Skeletal muscle tissue (tissue), 4 donors: ENCODE data around the gene XAB2. TPM values are rescaled to one million over a fixed set of nuclear protein-coding genes. Genes with fewer than 3 reads are reported as not detected.

Source experiments
- H3K27ac ChIP-seq: one replicate; pipeline ENCODE4 v1.7.0; 2013; ENCODE audit warnings: mild to moderate bottlenecking, low read depth, low read length, inconsistent platforms
- H3K27me3 ChIP-seq, 3 donors: one replicate each; pipeline ENCODE4 v1.7.0; 2013; ENCODE audit warnings: low read length in 3 of 3; ENCODE audit not compliant: control insufficient read depth in 3 of 3, insufficient read depth in 3 of 3
- H3K36me3 ChIP-seq, 3 donors: one replicate each; pipeline ENCODE4 v1.7.0; 2013; ENCODE audit warnings: low read length in 3 of 3; ENCODE audit not compliant: control insufficient read depth in 3 of 3, insufficient read depth in 3 of 3
- H3K4me1 ChIP-seq, 3 donors: one replicate each; pipeline ENCODE4 v1.7.0; 2013; ENCODE audit warnings: low read length in 3 of 3, mild to moderate bottlenecking in 3 of 3; ENCODE audit not compliant: control insufficient read depth in 3 of 3, insufficient read depth in 3 of 3
- H3K4me3 ChIP-seq, 3 donors: one replicate each; pipeline ENCODE4 v1.7.0; 2013; ENCODE audit warnings: low read length in 3 of 3
- H3K9ac ChIP-seq, 3 donors: one replicate each; pipeline ENCODE4 v1.7.0; 2013; ENCODE audit warnings: low read length in 3 of 3, mild to moderate bottlenecking in 3 of 3, moderate library complexity in 2 of 3, low read depth in 1 of 3
- H3K9me3 ChIP-seq, 3 donors: one replicate each; pipeline ENCODE4 v1.7.0; 2013; ENCODE audit warnings: low read length in 3 of 3; ENCODE audit not compliant: control insufficient read depth in 3 of 3
- total RNA-seq: library from RNA; depleted of rRNA; stranded (reverse); fragments of >200 nt; gene quantifications from one replicate; pipeline ENCODE4 v1.2.3, GENCODE V29; 2014
- donor health status: Osteomylitis.

The XAB2 gene
- total RNA-seq, 1 donor from 2014 or later = 20.4 TPM

DNA sequence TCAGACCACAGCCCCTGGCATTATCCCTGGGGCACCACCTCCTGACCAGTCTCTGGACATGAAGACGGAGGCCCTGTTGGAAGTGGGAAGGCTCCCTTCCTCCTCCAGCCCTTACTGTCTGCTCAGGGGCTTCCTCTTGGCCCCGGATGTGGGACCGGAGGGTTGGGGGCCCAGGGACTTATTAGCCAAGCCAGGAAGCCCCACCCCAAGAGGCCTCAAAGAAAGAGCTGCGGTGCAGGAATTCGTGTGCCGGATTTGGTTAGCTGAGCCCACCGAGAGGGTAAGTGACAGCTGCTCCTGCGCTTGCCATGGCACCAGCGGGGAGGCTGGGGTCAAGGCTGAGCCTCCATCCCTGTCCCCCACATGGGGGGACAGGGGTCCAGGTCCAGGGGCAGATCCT is 39.5 kb upstream of the XAB2 start, which contains the start of gene RETN:
RETN (plus strand) TSS at position 208 of the 400 bp plus-strand sequence. CDS start 278 bp downstream, outside the sequence.
- Histone ChIP-seq H3K4me3 (no peak within 1 kb of the TSS), H3K4me1 (no peaks in the 10 kb centered on the region), H3K27me3 (peaks cover 23 to 33% (median 26%) of the 10 kb centered on the region in 3 donors), H3K27ac (no peak within 1 kb of the TSS), H3K9me3 (no peaks in the 10 kb centered on the region), H3K36me3 (no peaks in the 10 kb centered on the region), H3K9ac (no peak within 1 kb of the TSS)

- no peak overlapping the region for H3K4me3 ChIP-seq
- peaks cover 13 to 23% (median 18%) of the 10 kb centered on the region in 3 donors for H3K27me3 ChIP-seq
- no peaks in the 10 kb centered on the region for H3K36me3 ChIP-seq
- H3K9me3 ChIP-seq = no peaks in the 10 kb centered on the region
- no peak overlapping the region for H3K9ac ChIP-seq
- H3K4me1 ChIP-seq = no peaks in the 10 kb centered on the region
- H3K27ac ChIP-seq = no peak overlapping the region
Observed at GRCh38 chr19:7665076-7665475, 35.7 kb upstream of the XAB2 start.

- Histone ChIP-seq H3K36me3 (no peaks in the 10 kb centered on the region), H3K9ac (no peak overlapping the region), H3K4me3 (no peak overlapping the region), H3K4me1 (no peaks in the 10 kb centered on the region), H3K9me3 (no peaks in the 10 kb centered on the region), H3K27me3 (peaks cover 2 to 13% (median 7%) of the 10 kb centered on the region in 3 donors), H3K27ac (no peak overlapping the region)
Observed at GRCh38 chr19:7663706-7664105, 34.4 kb upstream of the XAB2 start.

- peaks cover 0 to 9% (median 7%) of the 10 kb centered on the region in 3 donors for H3K27me3 ChIP-seq
- H3K9ac ChIP-seq = no peak overlapping the region
- no peaks in the 10 kb centered on the region for H3K36me3 ChIP-seq
- no peaks in the 10 kb centered on the region for H3K4me1 ChIP-seq
- no peak overlapping the region for H3K27ac ChIP-seq
- H3K4me3 ChIP-seq = no peak overlapping the region
- no peaks in the 10 kb centered on the region for H3K9me3 ChIP-seq
Observed at GRCh38 chr19:7662657-7663056, 33.3 kb upstream of the XAB2 start.

DNA sequence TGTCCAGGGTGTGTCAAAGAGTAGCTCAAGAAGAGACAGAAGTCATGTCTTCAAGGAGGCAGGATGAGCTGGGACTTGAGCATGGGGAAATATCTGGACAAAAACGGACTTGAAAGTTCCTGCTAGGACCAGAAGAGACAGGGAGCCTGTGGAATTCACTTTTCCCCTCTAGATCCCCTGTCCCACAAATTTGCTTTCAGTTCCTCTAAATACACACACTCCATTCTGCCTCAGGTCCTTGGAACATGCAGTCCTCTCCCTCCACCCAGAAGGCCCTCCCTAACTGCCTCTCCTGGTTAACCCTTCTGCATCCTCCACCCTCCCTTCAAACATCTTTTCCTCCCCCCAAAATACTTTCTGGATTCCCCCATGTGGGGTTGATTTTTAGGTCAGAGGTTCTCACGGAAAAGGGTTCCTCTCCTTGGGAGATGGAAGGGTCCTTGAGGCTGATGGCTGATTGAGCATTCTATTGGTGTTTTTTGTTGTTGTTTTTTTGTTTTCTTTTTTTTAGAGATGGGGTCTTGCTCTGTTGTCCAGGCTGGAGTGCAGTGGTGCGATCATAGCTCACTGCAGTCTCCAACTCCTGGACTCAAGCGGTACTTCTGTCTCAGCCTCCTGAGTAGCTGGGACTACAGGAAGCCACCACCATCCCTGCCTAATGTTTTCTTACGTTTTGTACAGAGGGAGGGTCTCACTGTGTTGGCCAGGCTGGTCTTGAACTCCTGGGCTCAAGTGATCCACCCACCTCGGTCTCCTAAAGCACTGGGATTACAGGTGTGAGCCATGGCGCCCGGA is 32.6 kb upstream of the XAB2 start:
- Histone ChIP-seq H3K27me3 (peaks cover 0 to 9% (median 7%) of the 10 kb centered on the region in 3 donors), H3K36me3 (no peaks in the 10 kb centered on the region), H3K9ac (no peak overlapping the region), H3K27ac (no peak overlapping the region), H3K4me1 (no peaks in the 10 kb centered on the region), H3K4me3 (no peak overlapping the region), H3K9me3 (no peaks in the 10 kb centered on the region)

DNA sequence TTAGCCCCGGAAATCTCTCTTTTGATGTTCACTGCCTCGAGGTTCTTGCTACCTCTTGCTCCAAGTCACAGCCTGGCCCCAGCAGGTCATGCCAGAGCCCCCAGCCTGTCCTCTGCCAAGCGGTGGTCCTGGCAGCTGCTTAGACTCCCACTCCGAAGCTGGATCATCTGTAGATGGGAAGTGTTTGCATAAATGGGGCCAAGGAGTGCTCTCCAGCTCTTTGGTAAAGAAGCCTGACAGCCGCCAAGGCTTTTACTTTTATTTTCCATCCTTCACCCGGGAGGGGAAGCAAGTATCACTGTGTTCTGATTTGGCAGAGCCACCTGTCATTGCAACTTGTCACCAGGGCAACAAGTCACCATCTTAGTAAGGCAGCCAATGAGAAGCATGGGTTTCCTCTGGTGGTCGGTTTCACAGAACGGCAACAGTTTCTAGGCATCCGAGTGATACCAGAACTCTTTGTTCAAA is 28.9 kb upstream of the XAB2 start:
- Histone ChIP-seq H3K9me3 (no peaks in the 10 kb centered on the region), H3K9ac (no peak overlapping the region), H3K27ac (no peak overlapping the region), H3K4me3 (no peak overlapping the region), H3K27me3 (peaks cover 0 to 9% (median 3%) of the 10 kb centered on the region in 3 donors), H3K36me3 (no peaks in the 10 kb centered on the region), H3K4me1 (no peaks in the 10 kb centered on the region)

GRCh38 chr19:7657131-7657751 is 27.9 kb upstream of the XAB2 start:
- peaks cover 2 to 8% (median 2%) of the 10 kb centered on the region in 3 donors for H3K4me1 ChIP-seq
- H3K9me3 ChIP-seq = no peaks in the 10 kb centered on the region
- no peak overlapping the region for H3K9ac ChIP-seq
- H3K4me3 ChIP-seq = no peak overlapping the region
- no peak overlapping the region for H3K27ac ChIP-seq
- H3K36me3 ChIP-seq = no peaks in the 10 kb centered on the region
- peaks cover 0 to 4% (median 3%) of the 10 kb centered on the region in 3 donors for H3K27me3 ChIP-seq

GRCh38 chr19:7655581-7655980 is 26.2 kb upstream of the XAB2 start:
- H3K4me3 ChIP-seq = no peak overlapping the region
- no peaks in the 10 kb centered on the region for H3K9me3 ChIP-seq
- no peaks in the 10 kb centered on the region for H3K36me3 ChIP-seq
- no peak overlapping the region for H3K27ac ChIP-seq
- H3K9ac ChIP-seq = no peak overlapping the region
- H3K27me3 ChIP-seq = no peaks in the 10 kb centered on the region
- peaks cover 3 to 9% (median 3%) of the 10 kb centered on the region in 3 donors for H3K4me1 ChIP-seq

DNA sequence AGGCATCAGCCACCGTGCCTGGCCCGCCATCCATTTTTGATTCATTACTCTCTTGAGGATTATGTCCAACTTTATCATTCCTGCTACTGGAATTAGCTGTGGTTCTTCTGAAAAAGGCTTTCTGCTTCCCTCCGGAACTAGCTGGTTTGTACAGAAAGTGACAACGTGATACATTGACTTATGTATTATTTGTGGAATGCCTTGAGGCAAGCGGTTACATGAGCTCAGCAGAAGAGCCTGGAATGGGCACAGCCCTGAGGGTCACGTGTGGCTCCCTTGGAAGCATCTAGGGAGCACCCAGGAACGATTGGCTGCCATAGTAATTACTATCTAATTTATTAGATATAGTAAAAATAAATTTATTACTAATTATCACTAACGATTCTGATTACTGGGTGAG is 25.1 kb upstream of the XAB2 start:
- H3K27me3 ChIP-seq = no peaks in the 10 kb centered on the region
- H3K9me3 ChIP-seq = no peaks in the 10 kb centered on the region
- no peak overlapping the region for H3K9ac ChIP-seq
- H3K4me3 ChIP-seq = no peak overlapping the region
- H3K27ac ChIP-seq = no peak overlapping the region
- H3K36me3 ChIP-seq = no peaks in the 10 kb centered on the region
- H3K4me1 ChIP-seq = peaks cover 3 to 9% (median 3%) of the 10 kb centered on the region in 3 donors

- Histone ChIP-seq H3K9ac (peak overlapping the region in 2 of 3 donors; percentile 66 to 80), H3K4me1 (peaks cover 3 to 9% (median 3%) of the 10 kb centered on the region in 3 donors), H3K4me3 (peak overlapping the region; percentile 4 to 69 (median 54)), H3K36me3 (no peaks in the 10 kb centered on the region), H3K27ac (peak overlapping the region; percentile 51), H3K27me3 (no peaks in the 10 kb centered on the region), H3K9me3 (no peaks in the 10 kb centered on the region)
Observed at GRCh38 chr19:7652061-7652641, 22.8 kb upstream of the XAB2 start.
